Heart left ventricle (tissue), 16 donors: ENCODE data around the gene PPIE. TPM values are rescaled to one million over a fixed set of nuclear protein-coding genes. Genes with fewer than 3 reads are reported as not detected.

Experiments
- ATAC-seq, 4 donors: fragments of 200-7000 bp; cut with Tn5 transposase; one replicate each; pipeline ENCODE4 v1.9.1; 2020 to 2022; ENCODE audit warnings: moderate library complexity in 4 of 4, mild to moderate bottlenecking in 3 of 4, moderate number of reproducible peaks in 1 of 4
- DNase-seq, 5 donors: peaks; one replicate each; pipeline ENCODE4 v3.0.0-alpha.2; 2020
- H3K27ac ChIP-seq, 12 donors: fragments of 200-600 bp; sonication (generic) in 4 of 12; one replicate each; pipeline versions ENCODE4 v1.5.0 to v1.8.0; 2016 to 2022; ENCODE audit warnings: mild to moderate bottlenecking in 2 of 12
- H3K27me3 ChIP-seq, 9 donors: fragments of 200-600 bp; sonication (generic) in 2 of 9; one replicate each; pipeline versions ENCODE4 v1.5.1 to v1.8.0; 2016 to 2022; ENCODE audit warnings: mild to moderate bottlenecking in 3 of 9
- H3K36me3 ChIP-seq, 9 donors: fragments of 200-600 bp; sonication (generic) in 2 of 9; one replicate each; pipeline versions ENCODE4 v1.5.0 to v1.8.0; 2018 to 2022; ENCODE audit warnings: mild to moderate bottlenecking in 2 of 9
- H3K4me1 ChIP-seq, 12 donors: fragments of 200-600 bp; sonication (generic) in 4 of 12; one replicate each; pipeline versions ENCODE4 v1.5.0 to v1.8.0; 2016 to 2022; ENCODE audit warnings: mild to moderate bottlenecking in 3 of 12
- H3K4me3 ChIP-seq, 12 donors: fragments of 200-600 bp; sonication (generic) in 4 of 12; one replicate each; pipeline versions ENCODE4 v1.5.0 to v1.8.0; 2017 to 2022; ENCODE audit warnings: mild to moderate bottlenecking in 9 of 12, moderate library complexity in 4 of 12
- H3K9me3 ChIP-seq, 12 donors: fragments of 200-600 bp; sonication (generic) in 4 of 12; one replicate each; pipeline versions ENCODE4 v1.5.0 to v1.8.0; 2016 to 2022; ENCODE audit warnings: mild to moderate bottlenecking in 1 of 12
- POLR2A ChIP-seq, 2 donors: fragments of 450-650 bp; IDR thresholded peaks; one replicate each; pipeline ENCODE4 v1.6.1; 2017; ENCODE audit warnings: antibody characterized with exemption in 2 of 2, mild to moderate bottlenecking in 2 of 2, moderate library complexity in 2 of 2
- WGBS, 4 donors: extraction: QIAGEN DNeasy Blood & Tissue Kit in 2 of 4; methylation state at CpG; one replicate each; pipeline versions ENCODE4 v1.1.5 to v1.1.7; 2013 to 2018; 5-methylcytosine and 5-hydroxymethylcytosine counted together
- intact Hi-C, 10 donors: fragments of 100-400 bp; cut with DNase I; formaldehyde crosslinking; loops; one replicate each; pipeline versions ENCODE4 v1.11.1 to v1.14.2; 2022
- polyA plus RNA-seq, 2 donors: library from polyadenylated mRNA; stranded (reverse); fragments of 200-250 nt; gene quantifications; one replicate each; pipeline ENCODE4 v1.2.3, GENCODE V29; 2013
- total RNA-seq, 9 donors: library from RNA; depleted of rRNA in 2 of 9; stranded (reverse); fragments of >200 nt in 2 of 9; fragmentation: NEBNext Ultra II Directional in 3 of 9; extraction: Animal tissue kit (Norgen Biotek cat#: 25700) in 3 of 9; gene quantifications; one replicate each; pipeline versions ENCODE4 v1.1.0 to v1.2.4, GENCODE V29; 2016 to 2023
- TF ChIP-seq, protein P1 (sequence below), 12 donors: fragments of 200-600 bp; sonication (generic) in 4 of 12; IDR thresholded peaks; one replicate each; pipeline versions ENCODE4 v1.5.0 to v1.8.0; 2018 to 2022; ENCODE audit warnings: antibody characterized with exemption in 12 of 12, mild to moderate bottlenecking in 5 of 12
- donor health status: ischemic (EF 13 %, LVEDD 7.1; RV severe dilation, severe dysfunction).
- donor health status: healthy with polysubstance abuse.
- donor health status: DM: no; HTN: yes; CAD: no.
- donor health status: DM: no; HTN: no; CAD: no.
- donor health status: ischemic (EF 25% LVEDD 6.9; RV normal size, moderate dysfunction).
- donor health status: ischemic (EF 25% LVEDD 5.7; RV mildly dilated, moderate dysfunction).
- donor health status: healthy.
- donor health status: DM: yes; HTN: yes; CAD: no.
- donor health status: ischemic (EF 35%, LVEDD 5.7; RV mildly dilated, moderate dysfunction).
- donor health status: nonischemic (EF 11% LVEDD 7.7; RV severe dilation, severe dysfunction).
- donor health status: DM: yes; HTN: yes; CAD: no.
- donor health status: PGD.
- donor health status: ischemic (EF 29% LVEDD 5.4; RV normal size, mild dysfunction).
- donor health status: nonischemic (EF 23%, LVEDD 6.1; RV moderate dilation, normal function).

PPIE gene
- total and polyA plus RNA-seq, 11 donors = 22.2 to 45.3 (median 28.2) TPM

DNA sequence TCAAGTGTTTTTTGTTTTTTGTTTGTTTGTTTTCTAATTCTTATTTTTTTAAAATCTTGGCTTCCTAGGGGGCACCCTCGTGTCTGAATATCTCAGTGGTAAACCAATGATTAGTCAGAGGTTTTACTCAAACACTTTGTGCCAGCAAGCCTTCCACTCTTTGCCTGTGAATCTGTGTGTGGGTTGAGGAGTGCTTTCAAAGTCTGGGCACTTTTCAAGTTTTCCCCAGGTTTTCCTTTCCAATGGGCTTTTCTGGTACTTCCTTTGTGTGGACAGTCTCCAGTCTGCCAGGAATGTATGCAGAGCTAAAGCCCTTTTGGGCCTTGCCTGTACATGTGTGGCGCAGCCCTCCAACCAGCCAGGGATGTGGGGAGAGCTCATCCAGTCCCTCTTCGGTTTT, 9.7 kb upstream of the PPIE start:
- no peak overlapping the region for H3K4me3 ChIP-seq
- no peak for TF ChIP-seq POLR2A (IDR thresholded peaks at IDR 0.05)
- TF ChIP-seq, protein P1, sequence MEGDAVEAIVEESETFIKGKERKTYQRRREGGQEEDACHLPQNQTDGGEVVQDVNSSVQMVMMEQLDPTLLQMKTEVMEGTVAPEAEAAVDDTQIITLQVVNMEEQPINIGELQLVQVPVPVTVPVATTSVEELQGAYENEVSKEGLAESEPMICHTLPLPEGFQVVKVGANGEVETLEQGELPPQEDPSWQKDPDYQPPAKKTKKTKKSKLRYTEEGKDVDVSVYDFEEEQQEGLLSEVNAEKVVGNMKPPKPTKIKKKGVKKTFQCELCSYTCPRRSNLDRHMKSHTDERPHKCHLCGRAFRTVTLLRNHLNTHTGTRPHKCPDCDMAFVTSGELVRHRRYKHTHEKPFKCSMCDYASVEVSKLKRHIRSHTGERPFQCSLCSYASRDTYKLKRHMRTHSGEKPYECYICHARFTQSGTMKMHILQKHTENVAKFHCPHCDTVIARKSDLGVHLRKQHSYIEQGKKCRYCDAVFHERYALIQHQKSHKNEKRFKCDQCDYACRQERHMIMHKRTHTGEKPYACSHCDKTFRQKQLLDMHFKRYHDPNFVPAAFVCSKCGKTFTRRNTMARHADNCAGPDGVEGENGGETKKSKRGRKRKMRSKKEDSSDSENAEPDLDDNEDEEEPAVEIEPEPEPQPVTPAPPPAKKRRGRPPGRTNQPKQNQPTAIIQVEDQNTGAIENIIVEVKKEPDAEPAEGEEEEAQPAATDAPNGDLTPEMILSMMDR (IDR thresholded peaks at IDR 0.05) = no peak
- intact Hi-C loops = no loop called here
- H3K9me3 ChIP-seq = no peaks in the 10 kb centered on the region
- DNase-seq = no peak
- H3K27me3 ChIP-seq = peaks cover 0 to 79% (median 26%) of the 10 kb centered on the region in 9 donors
- ATAC-seq = no peak
- 57 to 74% (median 63%) methylated on average over 3 of the region's 3 CpGs for WGBS, 4 donors
- H3K4me1 ChIP-seq = peaks cover 0 to 9% (median 0%) of the 10 kb centered on the region in 12 donors
- no peaks in the 10 kb centered on the region for H3K36me3 ChIP-seq
- H3K27ac ChIP-seq = no peak overlapping the region

GRCh38 chr1:39729842-39730241, 8.8 kb upstream of the PPIE start:
- whole genome bisulfite sequencing, 4 donors = 34 to 67% (median 43%) methylated on average over 4 of the region's 4 CpGs
- Histone ChIP-seq H3K27ac (no peak overlapping the region), H3K27me3 (peaks cover 0 to 87% (median 24%) of the 10 kb centered on the region in 9 donors), H3K4me1 (peaks cover 0 to 9% (median 0%) of the 10 kb centered on the region in 12 donors), H3K9me3 (no peaks in the 10 kb centered on the region), H3K36me3 (no peaks in the 10 kb centered on the region), H3K4me3 (no peak overlapping the region)
- intact Hi-C loops = loop anchor here in 1 of 10 donors (10.0 kb wide), 1 partner anchor 635 kb away; no protein-coding TSS in a partner anchor
- no peak for DNase-seq
- TF ChIP-seq, protein P1 (IDR thresholded peaks at IDR 0.05) = no peak
- TF ChIP-seq POLR2A (IDR thresholded peaks at IDR 0.05) = no peak
- ATAC-seq = no peak

DNA sequence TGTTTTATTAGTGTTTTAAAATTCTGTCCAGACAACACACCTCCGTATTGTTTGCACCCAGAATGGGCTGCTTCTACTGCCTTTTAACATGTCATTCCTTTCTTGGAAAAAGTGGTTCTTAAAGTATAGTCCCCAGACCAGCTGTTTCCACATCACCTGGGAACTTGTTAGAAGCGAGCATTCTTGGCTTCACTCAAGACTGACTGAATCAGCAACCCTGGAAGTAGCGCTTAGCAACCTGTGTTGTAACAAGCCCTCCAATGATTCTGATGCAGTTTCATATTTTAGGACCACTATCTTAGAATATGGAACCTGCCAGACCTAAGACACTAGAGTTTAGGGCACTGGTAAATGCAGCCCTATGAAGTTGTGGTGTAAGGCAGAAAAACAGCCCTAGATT, 6.0 kb upstream of the PPIE start:
- H3K4me3 ChIP-seq = no peak overlapping the region
- H3K36me3 ChIP-seq = no peaks in the 10 kb centered on the region
- DNase-seq (no peak), ATAC-seq (peak in 1 of 4 donors; percentile 16)
- intact Hi-C loops = loop anchor here in 1 of 10 donors (10.0 kb wide), 1 partner anchor 638 kb away; no protein-coding TSS in a partner anchor
- 63 to 79% (median 69%) methylated on average over 3 of the region's 3 CpGs for WGBS, 4 donors
- peaks cover 0 to 69% (median 19%) of the 10 kb centered on the region in 9 donors for H3K27me3 ChIP-seq
- no peak for TF ChIP-seq POLR2A (IDR thresholded peaks at IDR 0.05)
- TF ChIP-seq, protein P1 (IDR thresholded peaks at IDR 0.05) = no peak
- no peak overlapping the region for H3K27ac ChIP-seq
- H3K9me3 ChIP-seq = no peaks in the 10 kb centered on the region
- peaks cover 0 to 9% (median 0%) of the 10 kb centered on the region in 12 donors for H3K4me1 ChIP-seq

DNA sequence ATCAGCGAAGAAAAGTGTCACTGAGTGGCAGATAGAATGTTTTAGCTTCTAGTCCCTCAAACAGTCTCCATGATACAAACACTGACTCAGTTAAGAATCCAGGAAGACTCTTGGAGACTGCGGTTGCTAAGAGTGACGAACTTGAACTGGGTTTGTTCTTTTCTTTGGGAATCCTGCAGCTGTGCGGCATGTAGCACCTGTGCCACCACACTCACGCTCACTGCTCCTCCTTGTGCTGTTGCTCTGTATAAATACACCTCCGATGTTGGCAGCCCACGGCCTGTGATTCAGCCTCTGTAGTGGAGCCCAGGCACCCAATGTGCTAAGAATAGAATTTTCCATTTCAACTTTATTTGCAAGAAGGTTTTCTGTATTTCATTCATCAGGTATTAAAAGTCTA, 5.5 kb upstream of the PPIE start:
- Histone ChIP-seq H3K4me1 (peaks cover 0 to 9% (median 1%) of the 10 kb centered on the region in 12 donors), H3K9me3 (no peaks in the 10 kb centered on the region), H3K4me3 (no peak overlapping the region), H3K27me3 (peaks cover 0 to 65% (median 15%) of the 10 kb centered on the region in 9 donors), H3K27ac (peak overlapping the region in 1 of 12 donors; percentile 12), H3K36me3 (no peaks in the 10 kb centered on the region)
- ATAC-seq (peak; percentile 75 to 89 (median 82)), DNase-seq (peak in 3 of 5 donors; percentile 49 to 68 (median 64))
- intact Hi-C loops = loop anchor here in 1 of 10 donors (10.0 kb wide), 1 partner anchor 638 kb away; no protein-coding TSS in a partner anchor
- no peak for TF ChIP-seq POLR2A (IDR thresholded peaks at IDR 0.05)
- TF ChIP-seq, protein P1 (IDR thresholded peaks at IDR 0.05) = no peak
- 46 to 63% (median 57%) methylated on average over 7 of the region's 7 CpGs for WGBS, 4 donors
